Retinal pigment epithelial cell (primary cell): ENCODE results near the gene EDDM13.

Experiments used
- DNase-seq: peaks from one replicate; pipeline ENCODE4 v3.0.0-alpha.2; 2010; ENCODE audit warnings: low read depth
- H3K4me3 ChIP-seq: 2 replicates; pipeline ENCODE4 v1.5.1; 2011; ENCODE audit warnings: mild to moderate bottlenecking, low read length, control low read depth, moderate library complexity
- TF ChIP-seq, protein P1 (sequence below): conservative IDR thresholded peaks from 2 replicates; pipeline ENCODE4 v1.5.1; 2011; ENCODE audit warnings: low read depth, low read length, control low read depth, inconsistent platforms

Gene EDDM13

GRCh38 chr19:56295531-56296455 is 23.2 kb downstream of the EDDM13 start:
- DNase-seq: no peak
- no peak overlapping the region for H3K4me3 ChIP-seq
- TF ChIP-seq, protein P1, sequence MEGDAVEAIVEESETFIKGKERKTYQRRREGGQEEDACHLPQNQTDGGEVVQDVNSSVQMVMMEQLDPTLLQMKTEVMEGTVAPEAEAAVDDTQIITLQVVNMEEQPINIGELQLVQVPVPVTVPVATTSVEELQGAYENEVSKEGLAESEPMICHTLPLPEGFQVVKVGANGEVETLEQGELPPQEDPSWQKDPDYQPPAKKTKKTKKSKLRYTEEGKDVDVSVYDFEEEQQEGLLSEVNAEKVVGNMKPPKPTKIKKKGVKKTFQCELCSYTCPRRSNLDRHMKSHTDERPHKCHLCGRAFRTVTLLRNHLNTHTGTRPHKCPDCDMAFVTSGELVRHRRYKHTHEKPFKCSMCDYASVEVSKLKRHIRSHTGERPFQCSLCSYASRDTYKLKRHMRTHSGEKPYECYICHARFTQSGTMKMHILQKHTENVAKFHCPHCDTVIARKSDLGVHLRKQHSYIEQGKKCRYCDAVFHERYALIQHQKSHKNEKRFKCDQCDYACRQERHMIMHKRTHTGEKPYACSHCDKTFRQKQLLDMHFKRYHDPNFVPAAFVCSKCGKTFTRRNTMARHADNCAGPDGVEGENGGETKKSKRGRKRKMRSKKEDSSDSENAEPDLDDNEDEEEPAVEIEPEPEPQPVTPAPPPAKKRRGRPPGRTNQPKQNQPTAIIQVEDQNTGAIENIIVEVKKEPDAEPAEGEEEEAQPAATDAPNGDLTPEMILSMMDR: no peak

- no peak for DNase-seq
- H3K4me3 ChIP-seq: no peak overlapping the region
- TF ChIP-seq, protein P1: no peak
Observed at GRCh38 chr19:56297010-56297409, 24.5 kb downstream of the EDDM13 start.

DNA sequence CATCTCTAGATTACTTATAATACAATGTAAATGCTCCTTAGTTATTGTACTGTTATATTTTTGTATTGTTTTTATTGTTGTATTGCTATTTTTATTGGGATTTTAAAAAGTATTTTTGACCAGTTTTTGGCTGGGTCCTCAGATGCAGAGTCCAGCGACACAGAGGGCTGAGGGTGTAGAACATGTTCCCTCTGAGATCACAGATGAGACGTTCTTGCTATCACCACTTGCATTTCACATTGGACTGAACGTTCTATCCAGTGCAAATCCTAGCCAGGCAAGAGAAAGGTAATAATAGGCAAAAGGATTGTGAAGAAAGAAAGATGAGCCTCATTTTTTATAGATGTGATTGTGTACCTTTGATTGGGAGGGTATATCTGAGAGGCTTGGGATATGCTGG is 27.1 kb downstream of the EDDM13 start:
- TF ChIP-seq, protein P1: no peak
- no peak overlapping the region for H3K4me3 ChIP-seq
- DNase-seq: no peak

GRCh38 chr19:56301155-56301554 is 28.6 kb downstream of the EDDM13 start:
- TF ChIP-seq, protein P1: no peak
- no peak for DNase-seq
- no peak overlapping the region for H3K4me3 ChIP-seq

DNA sequence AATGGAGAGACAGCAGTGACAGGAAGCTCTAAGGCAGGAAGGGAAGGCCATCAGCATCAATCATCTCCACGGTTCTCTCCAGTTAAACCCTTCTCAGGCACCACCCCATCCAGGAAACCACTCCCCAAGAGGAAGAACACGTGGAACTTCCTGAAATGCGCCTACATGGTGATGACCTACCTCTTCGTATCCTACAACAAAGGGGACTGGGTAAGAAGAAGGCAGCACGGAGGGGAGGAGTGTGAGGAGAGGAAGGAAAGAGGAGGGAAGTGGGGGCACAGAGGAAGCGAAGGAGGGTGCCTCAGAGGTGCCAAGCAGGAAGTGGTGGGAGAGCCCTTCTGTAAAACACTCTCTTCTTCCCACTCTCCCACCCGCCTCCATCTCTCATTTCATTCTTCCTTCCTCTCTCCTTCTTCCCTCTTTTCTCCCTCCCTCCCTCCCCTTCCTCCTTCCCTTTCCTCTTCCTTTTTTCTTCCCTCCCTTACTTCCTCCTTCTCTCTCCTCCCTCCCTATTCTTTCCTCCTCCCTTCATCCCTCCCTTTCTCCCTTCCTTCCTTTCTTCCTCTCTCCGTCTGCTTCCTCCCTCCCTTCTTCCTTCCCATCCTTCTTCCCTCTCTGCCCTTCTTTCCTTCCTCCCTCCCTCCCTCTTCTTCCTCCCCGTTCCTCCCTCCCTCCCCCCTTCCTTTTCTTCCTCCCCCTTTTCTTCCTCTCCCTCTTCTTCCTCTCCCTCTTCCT is 29.5 kb downstream of the EDDM13 start:
- TF ChIP-seq, protein P1: no peak
- no peak for DNase-seq
- no peak overlapping the region for H3K4me3 ChIP-seq

DNA sequence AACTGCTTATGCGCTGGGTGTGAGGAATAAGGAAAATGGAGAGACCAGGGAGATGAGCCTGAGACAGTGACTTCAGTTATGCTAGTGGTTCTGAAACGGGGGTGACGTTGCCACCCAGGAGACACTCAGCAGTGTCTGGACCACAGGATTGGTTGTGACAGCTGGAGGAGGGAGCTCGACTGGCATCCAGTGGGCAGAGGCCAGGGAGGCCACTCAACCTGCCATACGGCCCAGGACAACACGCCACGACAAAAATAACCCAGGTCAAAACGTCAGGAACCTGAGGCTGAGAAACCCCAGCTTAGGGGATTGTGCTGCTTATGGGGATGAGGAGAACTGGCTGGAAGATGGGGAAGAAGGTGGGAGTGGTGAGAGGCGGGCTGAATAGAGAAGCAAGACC is 31.7 kb downstream of the EDDM13 start:
- TF ChIP-seq, protein P1: no peak
- H3K4me3 ChIP-seq: no peak overlapping the region
- no peak for DNase-seq
